HG03575 (cell line): ENCODE results near the gene GEN1.
A peak's percentile ranks its signal among the peaks of the same experiment; 100 is the strongest.
"Not testable (repeated sequence)": the region's sequence is repeated elsewhere in the genome, so short reads cannot be mapped to it uniquely, and the experiment has no call there.

Experiments
- ATAC-seq: cut with Tn5 transposase; IDR thresholded peaks from one replicate; pipeline ENCODE4 v1.9.1; 2021; ENCODE audit not compliant: unreplicated experiment, insufficient number of reproducible peaks, low FRiP score; ENCODE audit errors: extremely low read depth

The GEN1 gene

DNA sequence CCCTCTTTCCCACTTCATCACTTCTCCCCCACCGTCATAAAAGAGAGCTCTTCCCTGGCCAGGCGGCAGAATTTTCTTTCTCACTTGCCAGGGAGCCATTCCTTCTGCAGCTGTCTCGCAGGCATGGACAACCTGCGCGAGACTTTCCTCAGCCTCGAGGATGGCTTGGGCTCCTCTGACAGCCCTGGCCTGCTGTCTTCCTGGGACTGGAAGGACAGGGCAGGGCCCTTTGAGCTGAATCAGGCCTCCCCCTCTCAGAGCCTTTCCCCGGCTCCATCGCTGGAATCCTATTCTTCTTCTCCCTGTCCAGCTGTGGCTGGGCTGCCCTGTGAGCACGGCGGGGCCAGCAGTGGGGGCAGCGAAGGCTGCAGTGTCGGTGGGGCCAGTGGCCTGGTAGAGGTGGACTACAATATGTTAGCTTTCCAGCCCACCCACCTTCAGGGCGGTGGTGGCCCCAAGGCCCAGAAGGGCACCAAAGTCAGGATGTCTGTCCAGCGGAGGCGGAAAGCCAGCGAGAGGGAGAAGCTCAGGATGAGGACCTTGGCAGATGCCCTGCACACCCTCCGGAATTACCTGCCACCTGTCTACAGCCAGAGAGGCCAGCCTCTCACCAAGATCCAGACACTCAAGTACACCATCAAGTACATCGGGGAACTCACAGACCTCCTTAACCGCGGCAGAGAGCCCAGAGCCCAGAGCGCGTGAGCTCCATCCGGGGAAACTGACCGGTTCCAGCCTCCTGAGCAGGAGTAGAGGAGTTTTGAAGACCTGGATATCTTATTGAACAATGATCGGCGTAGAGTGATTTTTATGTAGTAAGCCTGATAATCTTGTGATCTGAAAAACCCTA is 62.7 kb downstream of the GEN1 start, which contains the start of gene MSGN1:
Gene MSGN1, plus strand, starts transcription at position 65 of the 850 bp plus-strand sequence. Its CDS starts 59 bp downstream, at position 124.
- ATAC-seq: no peak

DNA sequence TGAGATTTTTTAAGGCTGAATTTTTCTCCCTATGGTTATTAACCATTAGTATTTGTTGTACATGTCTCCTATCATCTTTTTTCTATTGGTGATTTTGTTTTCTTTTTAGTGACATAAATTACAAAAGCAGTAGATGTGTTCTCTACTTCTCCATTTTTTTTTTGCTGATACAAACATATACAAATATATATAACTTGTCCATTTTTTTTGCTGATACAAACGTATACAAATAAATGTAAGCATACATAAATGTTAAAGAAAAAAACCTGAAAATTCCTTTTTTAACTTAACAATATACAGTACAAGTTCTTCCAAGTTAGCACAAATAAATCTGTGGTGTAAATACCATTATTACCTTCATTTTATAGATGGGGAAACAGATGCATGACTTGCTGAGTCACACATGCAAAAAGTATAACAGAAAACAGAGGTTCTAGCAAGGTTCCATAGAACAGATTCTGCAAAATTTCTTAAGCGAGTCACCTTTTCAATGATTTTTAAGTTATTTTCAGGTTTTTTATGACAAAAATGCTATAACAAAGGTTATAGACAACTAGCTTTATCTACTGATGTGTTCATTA is 64.4 kb downstream of the GEN1 start:
- ATAC-seq: no peak

DNA sequence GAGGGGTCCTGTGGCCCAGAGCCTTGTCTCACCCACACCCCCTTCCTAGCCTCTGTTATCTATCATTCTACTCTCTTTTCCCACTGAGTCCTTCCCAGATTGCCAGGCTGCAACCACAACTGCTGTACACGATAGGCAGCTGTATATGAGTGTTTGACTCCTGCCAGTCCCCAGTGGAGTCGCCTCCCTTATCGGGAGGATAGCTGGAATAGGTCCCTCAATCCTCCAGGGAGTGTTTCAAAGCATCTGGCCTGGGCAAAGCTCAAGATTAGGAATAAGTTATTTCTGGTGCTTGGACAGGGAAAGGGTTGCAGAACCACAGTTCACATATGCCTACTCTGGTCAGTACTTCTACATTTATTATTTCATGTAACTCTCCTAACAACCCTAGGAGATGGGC is 67.1 kb downstream of the GEN1 start:
- ATAC-seq: no peak

DNA sequence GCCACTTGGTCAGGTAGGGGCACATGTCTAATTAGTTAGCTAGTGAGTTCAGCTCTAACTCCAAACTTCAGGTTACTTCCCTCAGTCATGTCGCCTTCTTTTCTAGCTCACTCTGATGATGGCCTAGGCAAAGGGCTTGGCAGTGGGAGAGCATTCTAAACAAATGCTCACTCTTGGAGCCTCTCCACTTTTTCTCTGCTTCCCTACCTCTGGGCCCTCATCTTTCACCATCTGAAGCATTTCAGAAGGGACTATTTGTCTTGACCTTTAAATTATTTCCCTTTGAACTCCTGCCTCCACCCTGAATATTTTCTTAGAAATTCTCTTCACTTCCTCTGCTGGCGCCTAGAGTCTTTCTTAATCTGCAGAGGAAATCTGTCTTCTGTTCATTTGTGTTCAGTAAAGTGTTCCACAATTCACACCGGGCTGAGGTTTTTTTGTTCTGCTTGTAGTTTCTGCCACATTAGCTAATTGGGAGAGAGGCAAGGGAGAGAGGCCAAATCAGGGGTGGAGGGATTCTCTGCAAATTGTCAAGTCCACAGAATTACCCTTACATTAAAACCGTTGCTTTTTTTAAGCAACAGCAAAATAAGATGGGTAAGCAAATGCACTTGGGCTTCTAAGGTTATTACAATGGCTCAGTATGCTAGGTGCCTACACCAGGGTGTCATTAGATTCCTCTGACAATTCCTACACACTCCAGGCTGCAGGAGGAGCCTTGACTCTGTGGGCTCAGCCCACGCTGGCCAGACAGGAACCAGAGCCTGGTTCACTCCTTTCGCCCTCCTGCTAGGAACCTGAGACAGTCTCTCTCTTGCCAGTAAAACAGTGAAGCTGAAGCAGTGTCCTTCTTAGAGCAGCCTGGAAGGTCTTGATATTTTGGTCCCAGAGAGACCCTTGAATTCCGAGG is 67.9 kb downstream of the GEN1 start:
- no peak for ATAC-seq

DNA sequence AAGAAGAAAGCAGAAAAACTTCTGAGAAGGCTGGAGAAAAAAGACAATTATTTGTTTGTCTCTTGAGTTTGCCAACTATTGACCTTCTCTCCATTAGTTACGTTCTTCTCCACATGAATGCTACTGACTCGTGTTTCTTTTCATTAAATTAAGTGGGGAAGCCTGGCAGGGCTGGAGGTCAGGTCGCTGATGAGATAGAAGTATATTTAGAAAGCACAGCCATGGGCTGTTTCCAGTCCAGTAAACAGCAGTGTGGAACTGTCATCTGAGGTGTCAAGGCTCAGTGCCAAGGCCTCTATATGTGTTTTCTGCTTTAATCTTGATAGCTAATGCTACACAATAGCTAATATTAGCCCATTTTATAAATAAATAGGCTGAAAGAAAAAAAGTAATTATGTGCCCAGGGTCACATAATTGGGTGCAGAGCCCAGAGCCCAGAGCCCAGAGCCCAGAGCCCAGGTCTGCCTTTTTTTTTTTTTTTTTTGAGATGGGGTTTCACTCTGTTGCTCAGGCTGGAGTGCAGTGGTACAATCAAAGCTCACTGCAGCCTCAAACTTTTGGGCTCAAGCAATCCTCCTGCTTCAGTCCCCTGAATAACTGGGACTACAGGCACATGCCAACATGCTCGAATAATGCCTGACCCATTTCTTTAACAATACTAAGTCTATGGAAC is 68.6 kb downstream of the GEN1 start:
- ATAC-seq: no peak

DNA sequence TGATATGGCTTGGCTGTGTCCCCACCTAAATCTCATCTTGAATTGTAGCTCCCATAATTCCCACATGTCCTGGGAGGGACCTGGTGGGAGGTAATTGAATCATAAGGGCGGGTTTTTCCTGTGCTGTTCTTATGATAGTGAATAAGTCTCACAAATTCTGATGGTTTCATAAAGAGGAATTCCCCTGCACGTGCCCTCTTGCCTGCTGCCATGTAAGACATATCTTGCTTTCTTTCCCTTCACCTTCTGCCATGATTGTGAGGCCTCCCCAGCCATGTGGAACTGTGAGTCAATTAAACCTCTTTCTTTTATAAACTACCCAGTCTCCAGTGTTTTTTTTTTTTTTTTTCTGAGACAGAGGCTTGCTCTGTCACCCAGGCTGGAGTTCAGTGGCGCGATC is 69.7 kb downstream of the GEN1 start:
- not testable (repeated sequence) for ATAC-seq

DNA sequence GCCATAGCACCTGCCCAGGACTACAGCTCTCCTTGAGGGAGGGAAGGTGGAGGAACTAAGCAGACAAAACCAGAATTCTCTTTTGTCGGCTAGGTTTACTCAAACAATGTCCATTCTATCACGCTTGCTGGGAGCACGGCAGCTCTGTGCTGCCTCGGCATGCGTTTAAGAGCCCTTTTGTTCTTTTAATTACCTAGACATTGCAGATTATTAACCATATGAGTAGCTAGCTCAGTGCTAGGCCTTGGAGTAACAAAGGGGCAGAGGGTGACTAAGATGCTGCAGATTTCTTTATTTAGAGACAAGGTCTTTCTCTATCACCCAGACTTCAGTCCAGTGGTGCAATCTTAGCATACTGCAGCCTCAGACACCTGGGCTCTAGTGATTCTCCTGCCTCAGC is 73.4 kb downstream of the GEN1 start:
- no peak for ATAC-seq

DNA sequence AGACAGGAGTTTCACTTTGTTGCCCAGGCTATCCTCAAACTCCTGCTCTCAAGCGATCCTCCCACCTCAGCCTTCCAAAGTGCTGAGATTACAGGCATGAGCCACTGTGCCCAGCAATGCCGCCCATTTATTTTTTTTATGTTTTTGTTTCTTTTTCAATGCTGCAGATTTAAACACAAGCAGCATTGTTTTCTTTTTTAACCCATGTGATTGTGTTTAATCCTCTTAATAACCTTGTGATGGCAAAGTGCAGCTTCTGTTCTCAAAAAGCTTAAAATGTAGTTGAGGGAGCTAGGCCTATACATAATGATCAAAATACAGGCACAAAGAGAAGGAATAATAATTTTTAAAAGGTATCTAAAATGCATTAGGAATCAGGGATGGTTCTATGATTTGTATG is 73.8 kb downstream of the GEN1 start:
- no peak for ATAC-seq

DNA sequence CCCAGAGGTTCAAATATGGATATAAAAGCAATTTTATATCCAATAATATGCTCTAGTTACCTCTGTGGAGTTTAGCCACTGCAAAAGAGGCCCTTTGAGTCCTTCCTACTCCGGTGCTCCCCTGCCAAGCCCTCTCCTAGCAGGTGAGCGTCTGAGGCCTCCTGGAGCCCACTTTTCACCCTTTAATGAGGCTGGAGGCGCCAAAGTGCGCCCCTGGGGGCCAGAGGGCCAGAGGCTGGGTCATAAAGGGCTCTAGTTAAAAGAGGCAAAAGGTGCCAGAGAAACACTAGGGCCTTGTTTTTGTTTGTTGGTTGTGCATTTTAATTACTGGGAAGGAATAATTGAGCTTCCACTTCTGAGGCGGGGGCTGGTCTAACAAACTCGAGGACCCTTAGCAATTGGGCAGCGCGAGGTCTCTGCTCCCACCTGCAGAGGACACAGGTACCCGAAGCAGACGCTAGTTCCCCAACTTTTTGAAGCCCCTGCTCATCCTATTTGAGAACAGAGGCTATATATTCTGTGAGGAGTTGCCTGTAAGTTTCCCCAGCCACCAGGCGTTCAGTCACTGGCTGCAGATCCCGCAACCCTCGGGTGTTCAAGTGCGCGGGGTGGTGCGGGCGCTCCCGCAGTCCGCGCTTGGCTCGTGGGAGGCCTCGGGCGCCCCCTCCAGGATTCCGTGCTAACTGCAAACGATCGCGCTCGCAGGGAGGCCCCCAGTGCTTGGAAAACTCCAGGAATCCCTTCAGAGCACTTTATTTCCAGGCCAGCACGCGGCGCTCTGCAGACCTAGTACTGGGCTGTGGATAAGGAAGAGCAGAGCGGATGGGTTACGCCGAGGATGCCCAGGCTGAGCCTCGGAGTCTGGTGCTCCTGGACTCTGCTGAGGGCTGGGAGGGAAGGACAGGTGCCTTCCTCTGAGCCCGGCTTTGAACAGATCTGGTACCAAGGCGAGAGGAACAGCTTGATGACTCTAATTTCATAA is 76.4 kb downstream of the GEN1 start:
- ATAC-seq: peak; percentile 74

DNA sequence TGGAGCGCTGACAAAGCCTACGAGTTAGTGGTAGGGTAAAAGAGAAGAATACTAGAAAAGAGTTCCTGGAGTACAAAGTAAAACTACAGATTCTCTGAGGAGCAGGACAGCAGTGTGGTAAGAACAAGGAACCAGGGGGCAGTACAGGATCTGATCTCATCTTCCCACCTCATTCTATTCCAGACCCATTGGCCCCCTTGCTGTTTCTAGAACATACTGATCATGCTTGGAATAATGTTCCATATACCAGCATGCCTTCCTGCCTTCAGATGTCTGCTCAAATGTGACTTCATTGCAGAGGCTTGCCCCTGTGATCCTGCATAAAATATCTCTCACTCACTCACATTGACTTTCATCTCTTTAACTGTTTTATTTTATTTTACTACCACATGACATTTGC is 81.6 kb downstream of the GEN1 start:
- no peak for ATAC-seq
